ENCODE results near the gene MCTP1.

- no peak for TF ChIP-seq ATF3 (CRISPR knock-in tag; conservative IDR thresholded peaks at IDR 0.05)
- no peak for TF ChIP-seq CTCF (IDR thresholded peaks at IDR 0.05)
- no peak for TF ChIP-seq NFATC4 (CRISPR knock-in tag; IDR thresholded peaks at IDR 0.05)
- no peak for TF ChIP-seq MAX (CRISPR knock-in tag; IDR thresholded peaks at IDR 0.05)
- TF ChIP-seq USF2 (CRISPR knock-in tag; IDR thresholded peaks at IDR 0.05) = no peak
- no peak for TF ChIP-seq NFYB (CRISPR knock-in tag; conservative IDR thresholded peaks at IDR 0.05; ENCODE audit: low read depth)
- no peak for TF ChIP-seq KAT7 (CRISPR knock-in tag; IDR thresholded peaks at IDR 0.05; ENCODE audit: borderline replicate concordance)
- TF ChIP-seq ATF2 (CRISPR knock-in tag; IDR thresholded peaks at IDR 0.05; ENCODE audit: borderline replicate concordance, low read depth) = no peak
Observed at GRCh38 chr5:94847726-94848125, 437.2 kb downstream of the MCTP1 start.

Measured in WTC11 (cell line).